Measurements from ENCODE around the gene ERBB3.

Gene ERBB3

GRCh38 chr12:56087220-56087619, 7.3 kb downstream of the ERBB3 start:
- Histone ChIP-seq H3K27ac (ENCODE audit: low read depth, low read length) (no peak overlapping the region), H3K9me2 (replicated peaks; ENCODE audit: control insufficient read depth, low read length) (no peaks in the 10 kb centered on the region), H3K4me2 (ENCODE audit: low read length) (no peak overlapping the region), H3F3A (ENCODE audit: control insufficient read depth, insufficient read depth) (0 out of 2 replicates have a peak, but pooled peaks cover 2% of the 10 kb centered on the region), H3K27me3 (ENCODE audit: control insufficient read depth, low read length) (peaks cover 19% of the 10 kb centered on the region), H3K4me1 (ENCODE audit: control insufficient read depth, low read length) (no peaks in the 10 kb centered on the region), H3K36me3 (ENCODE audit: control insufficient read depth, low read length) (no peaks in the 10 kb centered on the region), H4K20me1 (ENCODE audit: control insufficient read depth, insufficient read depth, low read depth, low read length) (no peaks in the 10 kb centered on the region), H3K4me3 (ENCODE audit: low read length) (no peak overlapping the region), H3K9me3 (ENCODE audit: control insufficient read depth, insufficient read depth, low read length) (no peaks in the 10 kb centered on the region), H3K79me2 (ENCODE audit: control insufficient read depth, low read length) (no peaks in the 10 kb centered on the region)
- TF ChIP-seq, protein P1, sequence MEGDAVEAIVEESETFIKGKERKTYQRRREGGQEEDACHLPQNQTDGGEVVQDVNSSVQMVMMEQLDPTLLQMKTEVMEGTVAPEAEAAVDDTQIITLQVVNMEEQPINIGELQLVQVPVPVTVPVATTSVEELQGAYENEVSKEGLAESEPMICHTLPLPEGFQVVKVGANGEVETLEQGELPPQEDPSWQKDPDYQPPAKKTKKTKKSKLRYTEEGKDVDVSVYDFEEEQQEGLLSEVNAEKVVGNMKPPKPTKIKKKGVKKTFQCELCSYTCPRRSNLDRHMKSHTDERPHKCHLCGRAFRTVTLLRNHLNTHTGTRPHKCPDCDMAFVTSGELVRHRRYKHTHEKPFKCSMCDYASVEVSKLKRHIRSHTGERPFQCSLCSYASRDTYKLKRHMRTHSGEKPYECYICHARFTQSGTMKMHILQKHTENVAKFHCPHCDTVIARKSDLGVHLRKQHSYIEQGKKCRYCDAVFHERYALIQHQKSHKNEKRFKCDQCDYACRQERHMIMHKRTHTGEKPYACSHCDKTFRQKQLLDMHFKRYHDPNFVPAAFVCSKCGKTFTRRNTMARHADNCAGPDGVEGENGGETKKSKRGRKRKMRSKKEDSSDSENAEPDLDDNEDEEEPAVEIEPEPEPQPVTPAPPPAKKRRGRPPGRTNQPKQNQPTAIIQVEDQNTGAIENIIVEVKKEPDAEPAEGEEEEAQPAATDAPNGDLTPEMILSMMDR (IDR thresholded peaks at IDR 0.05; ENCODE audit: low read depth, low read length, poor library complexity, severe bottlenecking): no peak
- no peak for TF ChIP-seq EZH2phosphoT487 (IDR thresholded peaks at IDR 0.05; ENCODE audit: borderline replicate concordance, low read length)

DNA sequence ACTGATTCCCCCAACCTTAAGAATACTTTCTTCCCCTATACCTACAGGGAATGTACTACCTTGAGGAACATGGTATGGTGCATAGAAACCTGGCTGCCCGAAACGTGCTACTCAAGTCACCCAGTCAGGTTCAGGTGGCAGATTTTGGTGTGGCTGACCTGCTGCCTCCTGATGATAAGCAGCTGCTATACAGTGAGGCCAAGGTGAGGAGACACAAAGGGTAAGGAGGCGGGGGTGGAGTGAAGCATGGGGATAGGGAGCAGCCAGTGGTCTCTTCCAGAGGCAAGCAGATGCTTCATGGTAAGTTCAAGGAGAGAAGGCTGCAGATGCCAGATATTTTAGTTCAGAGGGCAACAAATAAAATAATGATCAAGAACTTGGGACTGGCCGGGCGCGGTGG, 17.8 kb downstream of the ERBB3 start:
- TF ChIP-seq EZH2phosphoT487 (IDR thresholded peaks at IDR 0.05; ENCODE audit: borderline replicate concordance, low read length): no peak
- TF ChIP-seq, protein P1 (IDR thresholded peaks at IDR 0.05; ENCODE audit: low read depth, low read length, poor library complexity, severe bottlenecking): no peak

DNA sequence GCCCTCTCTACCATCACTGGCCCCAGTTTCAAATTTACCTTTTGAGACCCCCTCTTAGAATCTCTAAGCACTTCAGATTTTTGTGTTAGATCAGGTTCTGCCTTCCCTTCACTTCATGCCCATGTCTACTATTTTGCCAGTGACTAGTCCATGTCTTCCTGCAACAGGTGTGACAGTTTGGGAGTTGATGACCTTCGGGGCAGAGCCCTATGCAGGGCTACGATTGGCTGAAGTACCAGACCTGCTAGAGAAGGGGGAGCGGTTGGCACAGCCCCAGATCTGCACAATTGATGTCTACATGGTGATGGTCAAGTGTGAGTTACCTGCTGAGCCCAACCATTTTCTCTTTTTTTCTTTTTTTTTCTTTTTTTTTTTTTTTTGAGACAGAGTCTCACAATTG, 18.6 kb downstream of the ERBB3 start:
- Histone ChIP-seq H3K4me1 (ENCODE audit: control insufficient read depth, low read length) (peaks cover 9% of the 10 kb centered on the region), H3K27ac (ENCODE audit: low read depth, low read length) (no peak overlapping the region), H3K4me3 (ENCODE audit: low read length) (no peak overlapping the region), H3K36me3 (ENCODE audit: control insufficient read depth, low read length) (no peaks in the 10 kb centered on the region; the same call in 1 of the 2 replicates), H3K4me2 (ENCODE audit: low read length) (no peak overlapping the region), H3K9me3 (ENCODE audit: control insufficient read depth, insufficient read depth, low read length) (no peaks in the 10 kb centered on the region), H4K20me1 (ENCODE audit: control insufficient read depth, insufficient read depth, low read depth, low read length) (no peaks in the 10 kb centered on the region), H3K79me2 (ENCODE audit: control insufficient read depth, low read length) (peaks cover 6% of the 10 kb centered on the region), H3K9me2 (replicated peaks; ENCODE audit: control insufficient read depth, low read length) (no peaks in the 10 kb centered on the region), H3K27me3 (ENCODE audit: control insufficient read depth, low read length) (peaks cover 31% of the 10 kb centered on the region), H3F3A (ENCODE audit: control insufficient read depth, insufficient read depth) (no peaks in the 10 kb centered on the region)
- no peak for TF ChIP-seq EZH2phosphoT487 (IDR thresholded peaks at IDR 0.05; ENCODE audit: borderline replicate concordance, low read length)
- TF ChIP-seq, protein P1 (IDR thresholded peaks at IDR 0.05; ENCODE audit: low read depth, low read length, poor library complexity, severe bottlenecking): no peak

More for the DNA sequence above, 17.8 kb downstream of the ERBB3 start:
- Histone ChIP-seq H3K27ac (ENCODE audit: low read depth, low read length) (no peak overlapping the region), H3K4me1 (ENCODE audit: control insufficient read depth, low read length) (peaks cover under 1% of the 10 kb centered on the region), H4K20me1 (ENCODE audit: control insufficient read depth, insufficient read depth, low read depth, low read length) (no peaks in the 10 kb centered on the region), H3K79me2 (ENCODE audit: control insufficient read depth, low read length) (no peaks in the 10 kb centered on the region), H3K36me3 (ENCODE audit: control insufficient read depth, low read length) (no peaks in the 10 kb centered on the region), H3K9me3 (ENCODE audit: control insufficient read depth, insufficient read depth, low read length) (no peaks in the 10 kb centered on the region), H3K9me2 (replicated peaks; ENCODE audit: control insufficient read depth, low read length) (no peaks in the 10 kb centered on the region), H3K4me3 (ENCODE audit: low read length) (no peak overlapping the region), H3F3A (ENCODE audit: control insufficient read depth, insufficient read depth) (no peaks in the 10 kb centered on the region), H3K27me3 (ENCODE audit: control insufficient read depth, low read length) (peaks cover 35% of the 10 kb centered on the region), H3K4me2 (ENCODE audit: low read length) (no peak overlapping the region)

Measured in DOHH2 (cell line).